H9 (cell line): ENCODE data around the gene IL1RAPL2. TPM values are rescaled to one million over a fixed set of nuclear protein-coding genes. Genes with fewer than 3 reads are reported as not detected.

Source experiments
- DNase-seq: peaks from one replicate; pipeline ENCODE4 v3.0.0-alpha.2; 2017
- H2AFZ ChIP-seq: one replicate; pipeline ENCODE4 v1.6.1; 2013; ENCODE audit warnings: mild to moderate bottlenecking, low read length, control low read depth, moderate library complexity
- H2AK5ac ChIP-seq: 2 replicates; pipeline ENCODE4 v1.6.1; 2013; ENCODE audit warnings: low read length, control low read depth, mixed read lengths; ENCODE audit not compliant: insufficient read length
- H2BK120ac ChIP-seq: one replicate; pipeline ENCODE4 v1.6.1; 2013; ENCODE audit warnings: low read depth, mild to moderate bottlenecking, low read length, control low read depth, inconsistent platforms; ENCODE audit not compliant: poor library complexity, severe bottlenecking
- H2BK12ac ChIP-seq: 2 replicates; pipeline ENCODE4 v1.6.1; 2013; ENCODE audit warnings: low read length, control low read depth, mixed read lengths, low read depth; ENCODE audit not compliant: insufficient read length
- H2BK15ac ChIP-seq: 2 replicates; pipeline ENCODE4 v1.6.1; 2013; ENCODE audit warnings: low read depth, low read length, control low read depth
- H2BK20ac ChIP-seq: one replicate; pipeline ENCODE4 v1.6.1; 2013; ENCODE audit warnings: low read depth, mild to moderate bottlenecking, low read length, control low read depth, inconsistent platforms; ENCODE audit not compliant: poor library complexity, severe bottlenecking
- H2BK5ac ChIP-seq: 2 replicates; pipeline ENCODE4 v1.6.1; 2013; ENCODE audit warnings: low read length, control low read depth, mixed read lengths; ENCODE audit not compliant: insufficient read length
- H3K14ac ChIP-seq: 2 replicates; pipeline ENCODE4 v1.6.1; 2013; ENCODE audit warnings: low read length, control low read depth; ENCODE audit not compliant: insufficient read depth
- H3K18ac ChIP-seq: 2 replicates; pipeline ENCODE4 v1.6.1; 2013; ENCODE audit warnings: low read depth, mild to moderate bottlenecking, mixed read lengths, low read length, control low read depth; ENCODE audit not compliant: insufficient read length
- H3K23ac ChIP-seq: 2 replicates; pipeline ENCODE4 v1.6.1; 2013; ENCODE audit warnings: low read length, control low read depth, mixed read lengths, low read depth; ENCODE audit not compliant: insufficient read length
- H3K23me2 ChIP-seq: 2 replicates; pipeline ENCODE4 v1.6.1; 2013; ENCODE audit warnings: low read depth, mild to moderate bottlenecking, mixed read lengths, low read length, control low read depth; ENCODE audit not compliant: insufficient read length, poor library complexity, severe bottlenecking
- H3K27ac ChIP-seq: 2 replicates; pipeline ENCODE4 v1.5.1; 2013; ENCODE audit warnings: low read length, control low read depth, mixed read lengths, low read depth; ENCODE audit not compliant: insufficient read length
- H3K27me3 ChIP-seq: 2 replicates; pipeline ENCODE4 v1.6.1; 2013; ENCODE audit warnings: low read length, control low read depth, inconsistent platforms; ENCODE audit not compliant: insufficient read depth
- H3K4ac ChIP-seq: 2 replicates; pipeline ENCODE4 v1.6.1; 2013; ENCODE audit warnings: low read depth, mild to moderate bottlenecking, control low read depth, inconsistent platforms, low read length, moderate library complexity
- H3K4me1 ChIP-seq: 2 replicates; pipeline ENCODE4 v1.6.1; 2013; ENCODE audit warnings: low read length, control low read depth, inconsistent platforms; ENCODE audit not compliant: insufficient read depth
- H3K4me2 ChIP-seq: 2 replicates; pipeline ENCODE4 v1.6.1; 2013; ENCODE audit warnings: low read length, control low read depth, mixed read lengths; ENCODE audit not compliant: insufficient read length, insufficient read depth
- H3K56ac ChIP-seq: 2 replicates; pipeline ENCODE4 v1.6.1; 2013; ENCODE audit warnings: low read depth, mild to moderate bottlenecking, mixed read lengths, low read length, control low read depth; ENCODE audit not compliant: insufficient read length
- H3K79me1 ChIP-seq: 2 replicates; pipeline ENCODE4 v1.6.1; 2013; ENCODE audit warnings: low read depth, mild to moderate bottlenecking, moderate library complexity, low read length, control low read depth, inconsistent platforms; ENCODE audit not compliant: insufficient read depth, poor library complexity, severe bottlenecking
- H3K79me2 ChIP-seq: 2 replicates; pipeline ENCODE4 v1.6.1; 2013; ENCODE audit warnings: low read length, control low read depth, inconsistent platforms; ENCODE audit not compliant: insufficient read depth
- H3K9ac ChIP-seq: 2 replicates; pipeline ENCODE4 v1.6.1; 2013; ENCODE audit warnings: low read length, control low read depth, mixed read lengths; ENCODE audit not compliant: insufficient read length; ENCODE audit errors: extremely low read depth
- H3K9me3 ChIP-seq: one replicate; pipeline ENCODE4 v1.6.1; 2013; ENCODE audit warnings: low read depth, low read length, inconsistent platforms; ENCODE audit not compliant: control insufficient read depth
- H3T11ph ChIP-seq: one replicate; pipeline ENCODE4 v1.6.1; 2013; ENCODE audit warnings: mild to moderate bottlenecking, low read length, control low read depth, inconsistent platforms
- H4K20me1 ChIP-seq: one replicate; pipeline ENCODE4 v1.6.1; 2013; ENCODE audit not compliant: control insufficient read depth, insufficient read length, insufficient read depth
- H4K5ac ChIP-seq: 2 replicates; pipeline ENCODE4 v1.6.1; 2013; ENCODE audit warnings: low read depth, mild to moderate bottlenecking, mixed read lengths, low read length, control low read depth; ENCODE audit not compliant: insufficient read length
- H4K8ac ChIP-seq: replicated peaks from 2 replicates; pipeline ENCODE4 v1.6.1; 2013; ENCODE audit warnings: low read length, control low read depth, mixed read lengths, low read depth; ENCODE audit not compliant: insufficient read length
- H4K91ac ChIP-seq: 2 replicates; pipeline ENCODE4 v1.6.1; 2013; ENCODE audit warnings: low read depth, mild to moderate bottlenecking, moderate library complexity, mixed read lengths, low read length, control low read depth; ENCODE audit not compliant: insufficient read length
- H3K27ac Mint-ChIP-seq, 3 experiments: 2 replicates in 2 of 3; 3 replicates in 1 of 3; pipeline ENCODE4 v1.8.0; 2020 to 2021; ENCODE audit warnings: mixed read lengths in 3 of 3, mild to moderate bottlenecking in 1 of 3, moderate library complexity in 1 of 3
- H3K27me3 Mint-ChIP-seq: 2 replicates; pipeline ENCODE4 v1.8.0; 2021; ENCODE audit warnings: low read depth, mild to moderate bottlenecking, moderate library complexity, mixed read lengths
- H3K36me3 Mint-ChIP-seq, 3 experiments: 2 replicates in 2 of 3; 3 replicates in 1 of 3; pipeline ENCODE4 v1.8.0; 2020 to 2021; ENCODE audit warnings: low read depth in 3 of 3, mixed read lengths in 3 of 3; ENCODE audit not compliant: insufficient read depth in 1 of 3
- H3K4me1 Mint-ChIP-seq, 2 experiments: 2 replicates each; pipeline ENCODE4 v1.8.0; 2020; ENCODE audit warnings: mixed read lengths in 2 of 2
- H3K4me3 Mint-ChIP-seq, 2 experiments: 2 replicates in 1 of 2; 3 replicates in 1 of 2; pipeline ENCODE4 v1.8.0; 2020 to 2021; ENCODE audit warnings: mild to moderate bottlenecking in 2 of 2, mixed read lengths in 2 of 2, moderate library complexity in 1 of 2
- H3K9me3 Mint-ChIP-seq, 2 experiments: 2 replicates in 1 of 2; 3 replicates in 1 of 2; pipeline ENCODE4 v1.8.0; 2020; ENCODE audit warnings: mild to moderate bottlenecking in 2 of 2, mixed read lengths in 2 of 2, moderate library complexity in 1 of 2
- CTCF ChIP-seq: fragments of 200-600 bp; sonication (generic); conservative IDR thresholded peaks from 3 replicates; pipeline ENCODE4 v1.8.0; 2021; ENCODE audit warnings: antibody characterized with exemption, mild to moderate bottlenecking
- total RNA-seq: library from RNA; stranded (reverse); gene quantifications from 2 replicates; pipeline ENCODE4 v1.2.1, GENCODE V29; 2021

IL1RAPL2 gene
- total RNA-seq, 1 experiment from 2014 or later = not detected

GRCh38 chrX:105126201-105126600 is 560.2 kb downstream of the IL1RAPL2 start:
- no peak overlapping the region for H2BK15ac ChIP-seq
- no peak overlapping the region for H3K4me3 Mint-ChIP-seq
- H3K14ac ChIP-seq = no peak overlapping the region
- no peaks in the 10 kb centered on the region for H3K79me1 ChIP-seq
- no peaks in the 10 kb centered on the region for H3K27me3 Mint-ChIP-seq
- no peak for DNase-seq
- H3K27ac ChIP-seq = no peak overlapping the region
- H2BK12ac ChIP-seq = no peak overlapping the region
- no peak overlapping the region for H3T11ph ChIP-seq
- H3K4me2 ChIP-seq = no peak overlapping the region
- no peak overlapping the region for H3K9ac ChIP-seq
- no peak overlapping the region for H4K5ac ChIP-seq
- no peak overlapping the region for H3K4ac ChIP-seq
- no peaks in the 10 kb centered on the region for H3K36me3 Mint-ChIP-seq
- H3K56ac ChIP-seq = no peak overlapping the region
- H4K8ac ChIP-seq = no peak overlapping the region
- H3K9me3 Mint-ChIP-seq = peaks cover 0 to 51% of the 10 kb centered on the region in 2 experiments; a peak in 2 of 5 replicates
- no peak overlapping the region for H2BK20ac ChIP-seq
- H3K4me1 ChIP-seq = no peaks in the 10 kb centered on the region
- no peak overlapping the region for H4K91ac ChIP-seq
- no peak overlapping the region for H2AFZ ChIP-seq
- no peaks in the 10 kb centered on the region for H3K4me1 Mint-ChIP-seq
- H3K27ac Mint-ChIP-seq = no peak overlapping the region
- no peaks in the 10 kb centered on the region for H3K23me2 ChIP-seq
- H2AK5ac ChIP-seq = no peak overlapping the region
- no peak for TF ChIP-seq CTCF
- H3K18ac ChIP-seq = no peak overlapping the region
- no peaks in the 10 kb centered on the region for H4K20me1 ChIP-seq
- no peaks in the 10 kb centered on the region for H3K79me2 ChIP-seq
- H2BK5ac ChIP-seq = no peak overlapping the region
- no peak overlapping the region for H2BK120ac ChIP-seq
- no peak overlapping the region for H3K23ac ChIP-seq
- no peaks in the 10 kb centered on the region for H3K9me3 ChIP-seq
- no peaks in the 10 kb centered on the region for H3K27me3 ChIP-seq
